Measurements from ENCODE around the gene FGD5. TPM values are rescaled to one million over a fixed set of nuclear protein-coding genes. Genes with fewer than 3 reads are reported as not detected.

Gene FGD5
- polyA plus RNA-seq, 1 donor (not counting 4 experiments of a cell fraction or from before 2014, with no cell fraction given), result not detected

DNA sequence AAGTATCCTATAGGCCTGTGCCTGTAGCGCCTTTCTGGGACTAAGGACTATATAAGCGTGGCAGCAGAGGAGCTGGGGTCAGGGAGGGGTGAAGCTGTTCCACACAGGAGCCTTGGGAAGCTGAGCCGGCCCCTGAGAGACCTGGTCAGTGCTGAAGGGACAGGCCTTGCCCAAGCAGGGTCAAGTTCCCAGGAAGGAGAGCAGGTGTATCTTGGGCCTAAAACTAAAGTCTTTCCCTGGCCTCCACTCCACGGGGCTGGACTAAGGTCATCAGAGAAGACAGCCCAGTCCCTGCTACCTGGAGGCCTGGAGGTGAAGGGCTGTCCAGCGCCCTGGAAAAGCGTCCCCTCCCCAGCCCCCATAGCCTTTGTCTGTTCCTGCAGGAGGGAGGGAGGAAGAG is 104.7 kb downstream of the FGD5 start:
- H3K9me3 ChIP-seq (ENCODE audit: control insufficient read depth, low read depth, low read length), result no peaks in the 10 kb centered on the region

DNA sequence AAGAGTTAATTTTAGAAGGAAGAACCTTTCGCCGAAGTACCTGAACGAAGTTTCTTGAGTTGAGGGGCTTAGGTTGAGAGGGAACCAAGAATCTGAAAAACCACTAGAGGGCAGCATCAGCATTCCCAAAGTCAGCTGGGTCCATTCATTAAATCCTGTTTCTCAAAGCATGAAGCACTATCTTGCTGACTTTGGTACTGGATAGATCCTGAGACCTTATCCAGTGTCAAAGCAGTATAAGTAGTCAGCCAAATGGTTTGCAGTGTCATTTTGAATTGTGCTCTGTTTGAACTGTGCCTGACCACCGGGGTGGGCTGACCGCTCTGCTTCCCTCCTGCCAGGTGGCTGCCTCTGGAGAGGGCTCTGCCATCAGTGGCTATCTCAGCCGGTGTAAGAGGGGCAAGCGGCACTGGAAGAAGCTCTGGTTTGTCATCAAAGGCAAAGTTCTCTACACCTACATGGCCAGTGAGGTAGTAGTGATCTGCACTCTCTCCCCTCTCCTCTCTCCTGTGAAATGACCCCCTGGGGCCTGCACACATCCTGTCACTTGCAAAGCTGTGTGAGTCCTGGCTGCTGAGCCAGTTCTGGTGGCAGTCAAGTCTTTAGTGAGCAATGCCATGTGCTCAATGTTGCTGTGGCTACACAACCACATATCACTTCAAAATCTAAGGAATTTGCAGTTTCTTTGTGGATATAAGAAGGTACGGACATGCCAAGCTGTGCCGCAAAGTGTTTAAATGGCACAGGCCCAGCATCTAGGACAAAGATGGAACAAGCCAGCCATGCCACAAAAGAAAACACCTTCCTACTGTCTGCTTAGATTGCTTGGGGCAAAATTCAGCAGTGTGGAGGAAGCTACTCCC is 107.2 kb downstream of the FGD5 start:
- Histone ChIP-seq H3K79me2 (ENCODE audit: control insufficient read depth, insufficient read depth, low read length) (no peaks in the 10 kb centered on the region), H3K9ac (ENCODE audit: control insufficient read depth, extremely low read depth, insufficient read depth, low read length) (no peak overlapping the region), H3K9me3 (ENCODE audit: control insufficient read depth, low read depth, low read length) (no peaks in the 10 kb centered on the region), H3K27ac (ENCODE audit: control insufficient read depth, insufficient read depth, low read length) (no peak overlapping the region), H3K4me1 (ENCODE audit: control insufficient read depth, extremely low read depth, insufficient read depth, low read length) (peaks cover 2% of the 10 kb centered on the region), H4K20me1 (ENCODE audit: control insufficient read depth, extremely low read depth, insufficient read depth, low read length) (no peaks in the 10 kb centered on the region), H3K36me3 (ENCODE audit: control insufficient read depth in 2 of 2, extremely low read depth in 1 of 2, insufficient read depth in 2 of 2, low read length in 2 of 2) (no peaks in the 10 kb centered on the region), H2AFZ (ENCODE audit: control insufficient read depth, low read length) (no peak overlapping the region), H3K4me2 (ENCODE audit: control insufficient read depth, extremely low read depth, insufficient read depth, low read depth, low read length) (no peak overlapping the region), H3K9me1 (ENCODE audit: control insufficient read depth, extremely low read depth, insufficient read depth, low read length) (no peaks in the 10 kb centered on the region), H3K4me3 (ENCODE audit: control insufficient read depth in 2 of 3, extremely low read depth in 1 of 3, insufficient read depth in 2 of 3, low read depth in 1 of 3, low read length in 3 of 3) (no peak overlapping the region), H3K27me3 (ENCODE audit: control insufficient read depth, extremely low read depth, insufficient read depth, low read length) (peaks cover 3% of the 10 kb centered on the region)
- peak; percentile 21 for DNase-seq (ENCODE audit: low read depth, low spot score)
- FAIRE-seq, result peak; percentile 78
- TF ChIP-seq, protein P1, sequence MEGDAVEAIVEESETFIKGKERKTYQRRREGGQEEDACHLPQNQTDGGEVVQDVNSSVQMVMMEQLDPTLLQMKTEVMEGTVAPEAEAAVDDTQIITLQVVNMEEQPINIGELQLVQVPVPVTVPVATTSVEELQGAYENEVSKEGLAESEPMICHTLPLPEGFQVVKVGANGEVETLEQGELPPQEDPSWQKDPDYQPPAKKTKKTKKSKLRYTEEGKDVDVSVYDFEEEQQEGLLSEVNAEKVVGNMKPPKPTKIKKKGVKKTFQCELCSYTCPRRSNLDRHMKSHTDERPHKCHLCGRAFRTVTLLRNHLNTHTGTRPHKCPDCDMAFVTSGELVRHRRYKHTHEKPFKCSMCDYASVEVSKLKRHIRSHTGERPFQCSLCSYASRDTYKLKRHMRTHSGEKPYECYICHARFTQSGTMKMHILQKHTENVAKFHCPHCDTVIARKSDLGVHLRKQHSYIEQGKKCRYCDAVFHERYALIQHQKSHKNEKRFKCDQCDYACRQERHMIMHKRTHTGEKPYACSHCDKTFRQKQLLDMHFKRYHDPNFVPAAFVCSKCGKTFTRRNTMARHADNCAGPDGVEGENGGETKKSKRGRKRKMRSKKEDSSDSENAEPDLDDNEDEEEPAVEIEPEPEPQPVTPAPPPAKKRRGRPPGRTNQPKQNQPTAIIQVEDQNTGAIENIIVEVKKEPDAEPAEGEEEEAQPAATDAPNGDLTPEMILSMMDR (optimal IDR thresholded peaks at IDR 0.05 in 1 of 3, IDR thresholded peaks at IDR 0.05 in 1 of 3, conservative IDR thresholded peaks at IDR 0.05 in 1 of 3; ENCODE audit: extremely low read depth in 1 of 3, insufficient read depth in 2 of 3, low read length in 3 of 3), result peak; percentile 65 to 79 (median 71)
- no peak for TF ChIP-seq EZH2 (IDR thresholded peaks at IDR 0.05; ENCODE audit: low read length)
- dilution Hi-C loops (cut with MboI; ENCODE audit: extremely low pct_ligation_motif_present, low sequenced_read_pairs), result no loop called here

More for the DNA sequence above, 104.7 kb downstream of the FGD5 start:
- H3K4me1 ChIP-seq (ENCODE audit: control insufficient read depth, extremely low read depth, insufficient read depth, low read length), result peaks cover 2% of the 10 kb centered on the region
- H2AFZ ChIP-seq (ENCODE audit: control insufficient read depth, low read length), result no peak overlapping the region
- no peak overlapping the region for H3K27ac ChIP-seq (ENCODE audit: control insufficient read depth, insufficient read depth, low read length)
- H3K79me2 ChIP-seq (ENCODE audit: control insufficient read depth, insufficient read depth, low read length), result no peaks in the 10 kb centered on the region
- peaks cover 3% of the 10 kb centered on the region for H3K27me3 ChIP-seq (ENCODE audit: control insufficient read depth, extremely low read depth, insufficient read depth, low read length)
- no peak overlapping the region for H3K9ac ChIP-seq (ENCODE audit: control insufficient read depth, extremely low read depth, insufficient read depth, low read length)
- no peak overlapping the region for H3K4me2 ChIP-seq (ENCODE audit: control insufficient read depth, extremely low read depth, insufficient read depth, low read depth, low read length)
- no peaks in the 10 kb centered on the region for H3K36me3 ChIP-seq (ENCODE audit: control insufficient read depth in 2 of 2, extremely low read depth in 1 of 2, insufficient read depth in 2 of 2, low read length in 2 of 2)
- FAIRE-seq (no peak), DNase-seq (ENCODE audit: low read depth, low spot score) (no peak)
- H4K20me1 ChIP-seq (ENCODE audit: control insufficient read depth, extremely low read depth, insufficient read depth, low read length), result no peaks in the 10 kb centered on the region
- dilution Hi-C loops (cut with MboI; ENCODE audit: extremely low pct_ligation_motif_present, low sequenced_read_pairs), result no loop called here
- TF ChIP-seq, protein P1 (optimal IDR thresholded peaks at IDR 0.05 in 1 of 3, IDR thresholded peaks at IDR 0.05 in 1 of 3, conservative IDR thresholded peaks at IDR 0.05 in 1 of 3; ENCODE audit: extremely low read depth in 1 of 3, insufficient read depth in 2 of 3, low read length in 3 of 3), result no peak
- no peak for TF ChIP-seq EZH2 (IDR thresholded peaks at IDR 0.05; ENCODE audit: low read length)
- no peak overlapping the region for H3K4me3 ChIP-seq (ENCODE audit: control insufficient read depth in 2 of 3, extremely low read depth in 1 of 3, insufficient read depth in 2 of 3, low read depth in 1 of 3, low read length in 3 of 3)
- H3K9me1 ChIP-seq (ENCODE audit: control insufficient read depth, extremely low read depth, insufficient read depth, low read length), result no peaks in the 10 kb centered on the region

Data from keratinocyte (primary cell).